ENCODE data around the gene ZNF496. TPM values are rescaled to one million over a fixed set of nuclear protein-coding genes. Genes with fewer than 3 reads are reported as not detected.

Gene ZNF496
- total RNA-seq, 1 donor from 2014 or later: 39.0 TPM

DNA sequence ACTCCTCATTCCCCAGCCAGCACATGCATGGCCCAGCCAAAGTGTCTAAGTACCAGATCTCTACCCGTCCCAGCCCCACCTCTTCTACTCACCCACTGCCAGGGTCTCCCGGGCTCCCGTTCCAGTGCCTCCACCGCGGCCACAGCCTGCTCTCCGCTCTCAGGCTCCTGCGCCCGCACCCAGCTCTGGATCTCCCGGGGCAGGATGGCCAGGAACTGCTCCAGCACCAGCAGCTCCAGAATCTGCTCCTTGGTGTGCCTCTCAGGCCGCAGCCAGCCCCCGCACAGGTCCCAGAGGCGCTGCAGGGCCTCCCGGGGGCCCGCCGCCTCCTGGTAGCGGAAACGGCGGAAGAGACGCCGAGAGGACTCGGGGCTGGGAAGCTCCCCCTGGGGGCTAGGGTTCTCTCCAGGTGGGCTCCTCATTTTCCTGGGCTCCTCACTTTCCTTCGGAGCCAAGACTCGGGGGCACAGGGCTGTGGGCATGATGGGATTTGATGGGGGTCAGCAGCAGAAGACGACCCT, 2.5 kb downstream of the ZNF496 start:
- peaks cover 40% of the 10 kb centered on the region for H3K4me1 ChIP-seq
- H3K9me3 ChIP-seq: no peaks in the 10 kb centered on the region
- no peak overlapping the region for H3K27ac ChIP-seq
- H3K36me3 ChIP-seq: peaks cover 0 to 19% of the 10 kb centered on the region in 2 donors
- H3K27me3 ChIP-seq: no peaks in the 10 kb centered on the region
- intact Hi-C loops (cut with DNase I): no loop called here
- no peak overlapping the region for H3K4me3 ChIP-seq
- no peak for DNase-seq (ENCODE audit: extremely low spot score in 2 of 2)
- TF ChIP-seq, protein P1, sequence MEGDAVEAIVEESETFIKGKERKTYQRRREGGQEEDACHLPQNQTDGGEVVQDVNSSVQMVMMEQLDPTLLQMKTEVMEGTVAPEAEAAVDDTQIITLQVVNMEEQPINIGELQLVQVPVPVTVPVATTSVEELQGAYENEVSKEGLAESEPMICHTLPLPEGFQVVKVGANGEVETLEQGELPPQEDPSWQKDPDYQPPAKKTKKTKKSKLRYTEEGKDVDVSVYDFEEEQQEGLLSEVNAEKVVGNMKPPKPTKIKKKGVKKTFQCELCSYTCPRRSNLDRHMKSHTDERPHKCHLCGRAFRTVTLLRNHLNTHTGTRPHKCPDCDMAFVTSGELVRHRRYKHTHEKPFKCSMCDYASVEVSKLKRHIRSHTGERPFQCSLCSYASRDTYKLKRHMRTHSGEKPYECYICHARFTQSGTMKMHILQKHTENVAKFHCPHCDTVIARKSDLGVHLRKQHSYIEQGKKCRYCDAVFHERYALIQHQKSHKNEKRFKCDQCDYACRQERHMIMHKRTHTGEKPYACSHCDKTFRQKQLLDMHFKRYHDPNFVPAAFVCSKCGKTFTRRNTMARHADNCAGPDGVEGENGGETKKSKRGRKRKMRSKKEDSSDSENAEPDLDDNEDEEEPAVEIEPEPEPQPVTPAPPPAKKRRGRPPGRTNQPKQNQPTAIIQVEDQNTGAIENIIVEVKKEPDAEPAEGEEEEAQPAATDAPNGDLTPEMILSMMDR (IDR thresholded peaks at IDR 0.05): no peak
- TF ChIP-seq POLR2AphosphoS5 (IDR thresholded peaks at IDR 0.05; ENCODE audit: insufficient read depth in 1 of 2, low read depth in 1 of 2) (no peak), POLR2A (IDR thresholded peaks at IDR 0.05) (no peak)

DNA sequence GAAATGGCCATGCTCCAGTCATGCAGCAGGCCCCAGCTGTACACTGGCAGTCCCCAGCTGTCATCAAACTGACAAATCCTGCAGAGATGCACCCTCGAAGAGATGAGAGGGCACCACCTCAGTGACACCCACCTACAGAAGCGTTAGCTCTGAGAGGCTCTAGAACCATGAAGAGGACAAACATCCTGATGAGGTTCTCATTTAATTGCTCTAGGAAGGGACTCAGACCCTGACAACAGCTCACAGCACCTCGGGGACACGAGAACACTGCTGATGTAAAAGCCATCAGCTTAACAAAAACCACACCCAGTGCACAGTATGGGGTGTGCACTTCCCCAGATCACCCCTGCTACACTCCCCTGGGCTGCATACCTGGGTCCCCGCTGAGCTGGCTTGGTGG, 3.4 kb downstream of the ZNF496 start:
- Histone ChIP-seq H3K27ac (no peak overlapping the region), H3K27me3 (no peaks in the 10 kb centered on the region), H3K9me3 (no peaks in the 10 kb centered on the region), H3K36me3 (peaks cover 0 to 19% of the 10 kb centered on the region in 2 donors), H3K4me1 (peaks cover 31% of the 10 kb centered on the region), H3K4me3 (no peak overlapping the region)
- TF ChIP-seq, protein P1 (IDR thresholded peaks at IDR 0.05): no peak
- no peak for TF ChIP-seq POLR2A (IDR thresholded peaks at IDR 0.05)
- no peak for TF ChIP-seq POLR2AphosphoS5 (IDR thresholded peaks at IDR 0.05; ENCODE audit: insufficient read depth in 1 of 2, low read depth in 1 of 2)
- no peak for DNase-seq (ENCODE audit: extremely low spot score in 2 of 2)
- intact Hi-C loops (cut with DNase I): no loop called here

DNA sequence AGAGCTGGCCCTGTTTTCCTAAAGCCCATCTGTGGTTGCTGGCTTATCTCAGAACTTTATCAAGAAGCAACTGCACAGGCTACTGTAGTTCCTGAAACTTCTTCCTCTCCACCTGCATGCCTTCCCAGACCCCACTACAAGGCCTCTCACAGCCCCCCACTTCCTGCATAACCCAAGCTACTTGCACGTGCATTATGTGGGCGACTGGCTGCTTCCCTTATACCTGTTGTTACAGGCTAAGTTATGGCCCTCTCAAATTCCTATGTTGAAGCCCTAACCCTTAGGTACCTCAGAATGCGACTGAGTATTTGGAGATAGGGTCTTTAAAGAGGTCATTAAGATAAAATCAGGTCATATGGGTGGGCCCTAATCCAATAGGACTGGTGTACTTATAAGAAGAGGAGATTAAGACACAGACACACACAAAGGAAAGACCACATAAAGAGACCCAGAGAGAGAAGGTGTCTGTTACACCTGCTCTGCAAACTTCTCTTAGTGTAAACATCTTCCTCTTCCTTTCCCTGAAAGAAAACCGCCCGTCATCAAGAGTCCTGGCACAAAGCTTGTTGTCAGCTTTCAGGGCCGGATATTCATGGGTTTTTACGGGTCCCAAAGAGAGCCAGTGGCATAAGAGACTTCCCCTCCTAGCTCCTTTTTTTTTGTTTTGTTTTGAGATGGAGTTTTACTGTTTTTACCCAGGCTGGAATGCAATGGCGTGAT, 5.1 kb downstream of the ZNF496 start:
- intact Hi-C loops (cut with DNase I): no loop called here
- TF ChIP-seq POLR2A (IDR thresholded peaks at IDR 0.05): no peak
- peaks cover 0 to 35% of the 10 kb centered on the region in 2 donors for H3K36me3 ChIP-seq

DNA sequence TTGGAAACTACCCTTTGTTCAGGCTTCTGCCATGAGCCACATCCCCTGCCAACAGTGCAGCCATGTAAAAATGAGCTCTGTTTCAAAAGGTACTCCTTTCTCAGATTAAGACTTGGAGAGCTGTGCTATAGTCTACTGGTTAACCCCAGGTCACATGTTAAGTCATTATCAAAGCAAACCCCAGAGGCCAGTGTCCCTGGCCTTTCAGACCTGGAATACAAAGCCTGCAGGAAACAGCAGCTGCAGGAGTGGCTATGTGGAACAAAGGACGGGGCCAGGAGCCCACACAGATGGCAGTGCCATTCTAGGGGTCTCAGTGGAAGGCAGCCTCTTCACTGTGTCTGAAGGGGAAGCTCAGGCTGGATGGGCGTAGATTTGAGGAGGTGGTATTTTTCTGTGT, 6.7 kb downstream of the ZNF496 start:
- H3K4me1 ChIP-seq: peaks cover 7% of the 10 kb centered on the region
- H3K4me3 ChIP-seq: no peak overlapping the region
- no peak for DNase-seq (ENCODE audit: extremely low spot score in 2 of 2)
- intact Hi-C loops (cut with DNase I): no loop called here
- H3K27me3 ChIP-seq: no peaks in the 10 kb centered on the region
- H3K27ac ChIP-seq: no peak overlapping the region
- no peaks in the 10 kb centered on the region for H3K9me3 ChIP-seq
- TF ChIP-seq POLR2A (IDR thresholded peaks at IDR 0.05) (no peak), POLR2AphosphoS5 (IDR thresholded peaks at IDR 0.05; ENCODE audit: insufficient read depth in 1 of 2, low read depth in 1 of 2) (no peak)
- TF ChIP-seq, protein P1 (IDR thresholded peaks at IDR 0.05): no peak
- H3K36me3 ChIP-seq: peaks cover 0 to 50% of the 10 kb centered on the region in 2 donors

More for the DNA sequence above, 5.1 kb downstream of the ZNF496 start:
- no peak for DNase-seq (ENCODE audit: extremely low spot score in 2 of 2)
- Histone ChIP-seq H3K27ac (no peak overlapping the region), H3K27me3 (no peaks in the 10 kb centered on the region), H3K4me3 (no peak overlapping the region), H3K9me3 (no peaks in the 10 kb centered on the region), H3K4me1 (peaks cover 18% of the 10 kb centered on the region)

DNA sequence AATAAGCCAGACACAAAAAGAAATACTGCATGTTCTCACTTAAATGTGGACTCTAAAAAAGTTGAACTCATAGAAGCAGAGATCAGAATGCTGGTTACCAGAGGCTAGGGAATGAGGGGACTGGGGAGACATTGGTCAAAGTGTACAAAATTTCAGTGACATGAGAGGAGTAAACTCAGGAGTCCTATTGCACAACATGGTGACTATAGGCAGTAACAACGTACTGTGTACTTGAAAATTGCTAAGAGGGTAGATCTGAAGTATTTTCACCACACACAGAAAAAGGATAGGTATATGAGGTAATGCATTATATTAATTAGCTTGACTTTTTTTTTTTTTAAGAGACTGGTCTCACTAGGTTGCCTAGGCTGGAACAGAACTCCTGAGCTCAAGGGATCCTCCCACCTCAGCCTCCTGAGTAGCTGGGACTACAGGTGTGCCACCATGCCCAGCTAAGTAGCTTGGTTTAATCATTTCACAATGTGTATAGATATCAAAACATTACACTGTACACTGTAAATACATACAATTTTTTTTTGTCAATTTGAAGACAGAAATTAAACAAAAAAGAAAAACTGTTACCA, 7.4 kb downstream of the ZNF496 start:
- no peaks in the 10 kb centered on the region for H3K9me3 ChIP-seq
- intact Hi-C loops (cut with DNase I): no loop called here
- peaks cover 0 to 51% of the 10 kb centered on the region in 2 donors for H3K36me3 ChIP-seq
- H3K27me3 ChIP-seq: no peaks in the 10 kb centered on the region
- no peak overlapping the region for H3K27ac ChIP-seq
- no peak overlapping the region for H3K4me3 ChIP-seq
- DNase-seq (ENCODE audit: extremely low spot score in 2 of 2): no peak
- peaks cover 1% of the 10 kb centered on the region for H3K4me1 ChIP-seq
- TF ChIP-seq POLR2A (IDR thresholded peaks at IDR 0.05): no peak
- no peak for TF ChIP-seq POLR2AphosphoS5 (IDR thresholded peaks at IDR 0.05; ENCODE audit: insufficient read depth in 1 of 2, low read depth in 1 of 2)
- TF ChIP-seq, protein P1 (IDR thresholded peaks at IDR 0.05): no peak
